NCI-H226 (cell line): ENCODE results near the gene C1orf21.

Experiments used
- DNase-seq: peaks from one replicate; pipeline ENCODE4 v3.0.0-alpha.2; 2015

Gene C1orf21

DNA sequence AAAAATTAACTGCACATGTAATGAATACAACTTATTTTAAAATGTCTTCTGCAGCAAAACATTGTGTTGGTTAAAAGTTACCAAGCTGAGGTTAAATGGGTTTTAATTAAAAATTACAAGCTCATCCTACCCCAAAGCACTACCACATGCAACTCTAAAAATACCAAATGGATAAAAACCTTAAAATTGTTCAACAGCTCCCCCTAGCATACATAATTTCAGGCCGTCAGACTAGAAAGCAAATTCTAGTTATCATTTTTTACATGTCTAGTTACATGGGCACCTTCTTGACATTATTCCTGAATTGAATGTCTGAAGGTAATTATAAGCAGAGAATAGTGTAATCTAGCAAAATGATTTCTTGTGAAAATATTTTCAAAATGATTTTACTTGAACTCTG lies 176.5 kb downstream of the C1orf21 start:
- DNase-seq: no peak

- DNase-seq: no peak
Observed at GRCh38 chr1:184567009-184567408, 180.2 kb downstream of the C1orf21 start.

- DNase-seq: peak; percentile 23
Observed at GRCh38 chr1:184567637-184568036, 180.8 kb downstream of the C1orf21 start.

GRCh38 chr1:184568148-184568547 lies 181.3 kb downstream of the C1orf21 start:
- DNase-seq: no peak

DNA sequence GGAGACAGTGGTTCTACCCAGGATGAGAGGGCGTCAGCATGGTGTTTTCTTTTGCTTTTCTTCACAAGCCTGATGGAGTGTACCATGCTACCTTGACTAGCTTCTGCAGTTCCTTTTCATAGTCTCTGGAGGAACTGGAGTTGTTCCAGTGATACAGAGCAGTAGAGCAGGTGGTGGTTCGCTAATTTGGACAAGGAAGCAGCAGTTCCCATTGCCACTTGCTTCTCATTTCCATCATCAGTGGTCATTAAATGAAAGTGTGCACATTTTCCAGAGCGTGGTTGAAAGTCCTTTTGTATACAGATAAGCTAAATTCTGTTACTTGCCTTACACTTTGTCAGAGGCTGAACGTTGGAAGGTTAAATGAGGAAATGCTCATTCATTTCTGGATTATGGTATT lies 182.3 kb downstream of the C1orf21 start:
- no peak for DNase-seq

DNA sequence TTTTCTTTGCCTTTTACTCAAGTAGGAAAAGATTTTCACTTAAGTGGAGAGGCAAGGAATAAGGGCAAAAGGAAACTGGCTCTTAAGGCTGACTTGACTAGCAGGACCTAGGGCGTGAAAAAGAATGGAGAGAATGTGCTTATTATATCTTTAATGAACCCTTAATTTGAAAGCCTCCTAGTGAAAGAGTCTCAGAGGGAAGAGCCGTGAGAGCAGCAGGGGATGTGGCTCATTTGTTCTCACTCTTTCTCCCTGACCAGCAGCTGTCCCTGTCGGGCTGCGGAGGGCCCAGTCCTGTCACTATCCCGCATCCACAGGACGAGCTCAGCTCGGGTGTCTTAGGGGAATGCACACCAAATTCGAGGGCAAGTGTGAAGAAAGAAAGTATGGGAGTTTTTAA lies 187.8 kb downstream of the C1orf21 start:
- DNase-seq: no peak

GRCh38 chr1:184576822-184577221 lies 190.0 kb downstream of the C1orf21 start:
- DNase-seq: no peak

GRCh38 chr1:184577319-184577718 lies 190.5 kb downstream of the C1orf21 start:
- DNase-seq: no peak

- no peak for DNase-seq
Observed at GRCh38 chr1:184582411-184582810, 195.6 kb downstream of the C1orf21 start.

DNA sequence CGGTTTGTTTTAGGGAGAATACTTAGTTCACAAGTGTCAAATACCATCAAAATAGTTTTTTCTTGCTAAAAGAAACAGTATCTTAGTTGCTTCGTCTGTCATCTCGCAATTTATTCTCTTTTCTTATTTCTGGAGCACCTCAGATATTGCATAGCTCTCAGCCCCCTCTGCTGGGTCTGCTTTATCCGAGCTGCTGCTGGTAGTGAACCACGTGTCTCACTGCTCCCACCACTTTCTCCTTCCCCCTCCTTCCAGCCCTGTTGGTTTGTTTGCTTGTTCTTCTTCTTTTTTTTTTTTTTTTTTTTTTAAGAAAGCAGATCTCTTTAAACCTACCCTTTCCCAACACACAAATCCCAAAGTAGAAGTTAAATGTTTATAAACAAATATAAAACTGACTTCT lies 197.0 kb downstream of the C1orf21 start:
- DNase-seq: no peak

DNA sequence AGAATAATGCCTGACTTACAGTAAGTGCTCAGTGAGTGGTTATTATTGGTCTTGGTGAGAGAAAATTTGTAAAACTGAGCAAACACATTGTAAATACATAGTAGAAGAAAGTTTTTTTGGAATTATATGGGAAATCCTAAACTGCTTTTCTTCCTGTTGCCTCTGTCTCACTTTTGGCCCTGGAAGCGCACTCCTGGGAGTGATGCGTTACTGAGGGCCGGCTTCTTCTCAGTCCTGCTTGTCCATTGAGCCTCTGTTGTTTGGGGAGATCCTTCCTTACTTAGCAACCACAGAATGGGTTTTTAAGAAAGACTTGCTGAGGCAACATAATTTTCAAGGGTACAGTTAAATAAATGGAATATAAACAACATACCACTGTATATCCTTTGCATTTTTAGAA lies 201.9 kb downstream of the C1orf21 start:
- no peak for DNase-seq

- no peak for DNase-seq
Observed at GRCh38 chr1:184590163-184590750, 203.4 kb downstream of the C1orf21 start.

- DNase-seq: no peak
Observed at GRCh38 chr1:184593597-184593996, 206.8 kb downstream of the C1orf21 start.

DNA sequence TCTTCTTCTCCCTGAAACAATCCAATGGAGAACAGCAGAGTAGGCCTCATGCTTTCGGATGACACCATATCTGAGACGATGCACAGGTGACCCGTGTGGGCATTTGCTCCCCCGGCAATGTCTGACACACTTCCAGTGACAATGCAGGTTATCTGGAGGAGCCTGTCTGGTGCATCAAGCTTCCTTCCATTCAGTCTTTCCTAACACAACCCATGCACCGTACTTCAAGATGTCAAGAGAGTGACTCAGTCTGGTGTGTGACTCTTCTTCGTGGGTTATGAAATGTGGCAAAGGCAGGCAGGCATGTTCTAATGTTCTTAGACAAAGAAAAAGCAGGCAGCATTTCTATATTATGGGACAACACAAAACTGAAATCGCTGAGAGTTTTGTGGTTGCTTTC lies 208.8 kb downstream of the C1orf21 start:
- DNase-seq: peak; percentile 5

GRCh38 chr1:184596950-184597645 lies 210.3 kb downstream of the C1orf21 start:
- DNase-seq: no peak

DNA sequence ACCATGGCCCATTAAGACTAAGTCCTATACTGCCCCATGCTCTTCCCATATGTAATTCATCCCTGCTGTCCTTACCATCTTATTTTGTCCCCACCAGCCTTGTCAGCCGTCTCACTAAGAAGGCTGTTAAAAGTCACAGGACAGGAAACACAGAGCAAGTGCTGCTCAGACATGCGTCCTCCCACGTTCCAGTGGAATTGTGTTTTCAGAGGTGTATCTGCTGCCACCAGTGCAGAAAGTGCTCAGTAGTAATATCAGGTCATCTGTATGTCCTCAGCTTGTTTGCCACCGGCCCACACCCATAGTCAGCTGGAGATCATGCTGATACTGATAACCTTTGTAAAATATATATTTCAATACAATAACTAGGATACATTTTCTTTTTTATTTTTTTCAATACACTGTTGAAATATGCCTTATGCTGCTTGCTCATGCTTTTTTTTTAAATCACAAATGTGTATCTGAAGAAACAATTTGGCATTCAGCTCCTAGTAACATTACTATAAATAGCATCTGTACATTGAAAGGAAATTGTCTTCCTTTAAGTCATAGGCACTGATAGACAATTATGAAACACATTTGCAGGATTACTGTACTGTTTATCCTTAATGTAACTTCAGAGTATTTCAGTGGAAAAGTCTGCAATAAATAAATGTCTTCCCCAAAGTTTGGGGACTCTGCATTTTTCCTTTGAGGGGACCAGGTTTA lies 211.0 kb downstream of the C1orf21 start:
- no peak for DNase-seq

GRCh38 chr1:184598403-184599193 lies 211.8 kb downstream of the C1orf21 start:
- no peak for DNase-seq

DNA sequence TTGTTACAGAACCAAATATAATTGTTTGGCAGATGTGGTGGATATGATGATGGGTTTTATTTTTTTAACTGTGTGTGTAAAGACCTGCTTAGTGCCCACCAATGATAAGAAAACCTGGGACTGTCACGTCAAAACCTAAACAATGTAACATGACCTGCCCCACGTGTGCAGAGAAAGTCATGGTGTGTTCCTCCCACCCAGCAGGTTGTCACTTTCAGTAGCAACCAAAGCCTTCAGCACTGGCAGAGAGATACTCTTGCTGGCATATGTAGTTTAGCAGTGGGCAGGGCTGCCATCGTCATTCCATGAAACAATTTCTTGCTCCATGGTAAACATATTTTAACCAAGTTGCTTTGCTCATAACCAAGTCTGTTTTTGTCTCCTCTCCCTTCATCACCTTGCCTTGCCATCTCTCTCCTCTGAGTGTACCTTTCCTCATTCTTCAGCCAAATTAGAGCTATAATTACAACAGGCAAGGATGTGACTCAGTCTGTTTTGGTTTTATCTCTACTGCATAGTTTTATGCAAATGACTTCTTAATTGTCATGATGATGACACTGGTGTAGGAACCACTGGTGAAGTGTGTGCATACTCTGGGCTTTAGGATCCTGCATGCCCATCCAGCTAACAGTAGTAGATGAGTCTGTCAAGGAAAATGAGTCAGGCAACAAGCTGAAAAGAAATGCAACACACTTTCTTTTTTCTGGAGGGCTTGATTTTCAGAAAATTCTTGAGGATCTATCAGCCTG lies 217.5 kb downstream of the C1orf21 start:
- DNase-seq: no peak

- DNase-seq: no peak
Observed at GRCh38 chr1:184605941-184606340, 219.1 kb downstream of the C1orf21 start.

GRCh38 chr1:184606786-184607185 lies 220.0 kb downstream of the C1orf21 start:
- no peak for DNase-seq

GRCh38 chr1:184608581-184608980 lies 221.8 kb downstream of the C1orf21 start:
- no peak for DNase-seq

- DNase-seq: no peak
Observed at GRCh38 chr1:184608990-184609389, 222.2 kb downstream of the C1orf21 start.
